CD14-positive monocyte (primary cell): ENCODE data around the gene TOMM40. TPM values are rescaled to one million over a fixed set of nuclear protein-coding genes. Genes with fewer than 3 reads are reported as not detected.
A peak's percentile ranks its signal among the peaks of the same experiment; 100 is the strongest.

Source experiments
- DNase-seq, 3 donors: peaks; one replicate each; pipeline ENCODE4 v3.0.0-alpha.2; 2011 to 2022
- H2AFZ ChIP-seq: 2 replicates; pipeline ENCODE4 v1.6.0; 2012; ENCODE audit warnings: mild to moderate bottlenecking, low read depth, low read length, inconsistent platforms; ENCODE audit not compliant: insufficient read depth, poor library complexity, severe bottlenecking
- H3K27ac ChIP-seq, 2 donors: 1 replicate in 1 of 2; 2 replicates in 1 of 2; pipeline ENCODE4 v1.5.1; 2012 to 2013; ENCODE audit warnings: low read length in 2 of 2, control low read depth in 1 of 2, inconsistent platforms in 1 of 2, low read depth in 1 of 2, mild to moderate bottlenecking in 1 of 2
- H3K27me3 ChIP-seq, 2 donors: one replicate each; pipeline versions ENCODE4 v1.6.0 to v1.6.1; 2011 to 2013; ENCODE audit warnings: low read length in 2 of 2; ENCODE audit not compliant: control insufficient read depth in 2 of 2, insufficient read depth in 2 of 2
- H3K36me3 ChIP-seq, 2 donors: replicated peaks in 1 of 2; 1 replicate in 1 of 2; 2 replicates in 1 of 2; pipeline versions ENCODE4 v1.5.1 to v1.6.1; 2012 to 2013; ENCODE audit warnings: low read length in 2 of 2, control low read depth in 1 of 2, inconsistent platforms in 1 of 2, mild to moderate bottlenecking in 1 of 2; ENCODE audit not compliant: insufficient read depth in 2 of 2, control insufficient read depth in 1 of 2
- H3K4me1 ChIP-seq, 2 donors: 1 replicate in 1 of 2; 2 replicates in 1 of 2; pipeline versions ENCODE4 v1.5.1 to v1.6.1; 2012 to 2013; ENCODE audit warnings: low read length in 2 of 2, control low read depth in 1 of 2, inconsistent platforms in 1 of 2, mild to moderate bottlenecking in 1 of 2, moderate library complexity in 1 of 2; ENCODE audit not compliant: insufficient read depth in 2 of 2, control insufficient read depth in 1 of 2
- H3K4me2 ChIP-seq: replicated peaks from 2 replicates; pipeline ENCODE3; 2012; ENCODE audit warnings: low read length, moderate library complexity, mild to moderate bottlenecking; ENCODE audit not compliant: poor library complexity, severe bottlenecking; ENCODE audit errors: extremely low read depth
- H3K4me3 ChIP-seq, 3 experiments: fragments of 200-600 bp in 1 of 3; sonication (generic) in 1 of 3; replicated peaks in 1 of 3; 1 replicate in 2 of 3; 2 replicates in 1 of 3; pipeline ENCODE4 v1.5.1; 2011 to 2013; ENCODE audit warnings: low read length in 3 of 3, mild to moderate bottlenecking in 3 of 3, control low read depth in 2 of 3, low read depth in 2 of 3, inconsistent platforms in 1 of 3, moderate library complexity in 1 of 3
- H3K79me2 ChIP-seq: 2 replicates; pipeline ENCODE4 v1.6.0; 2012; ENCODE audit warnings: mild to moderate bottlenecking, control low read depth, inconsistent platforms, low read length, moderate library complexity; ENCODE audit not compliant: insufficient read depth
- H3K9ac ChIP-seq: 2 replicates; pipeline ENCODE4 v1.6.0; 2017; ENCODE audit warnings: low read length, mild to moderate bottlenecking; ENCODE audit not compliant: insufficient read depth, poor library complexity, severe bottlenecking
- H3K9me3 ChIP-seq, 2 donors: replicated peaks in 1 of 2; 1 replicate in 1 of 2; 2 replicates in 1 of 2; pipeline versions ENCODE4 v1.5.1 to v1.6.1; 2012 to 2013; ENCODE audit warnings: low read length in 2 of 2, control low read depth in 1 of 2; ENCODE audit not compliant: control insufficient read depth in 1 of 2, insufficient read depth in 1 of 2
- H4K20me1 ChIP-seq: 2 replicates; pipeline ENCODE4 v1.6.0; 2012; ENCODE audit warnings: mild to moderate bottlenecking, low read length, control low read depth, moderate library complexity; ENCODE audit not compliant: insufficient read depth
- H3K27ac Mint-ChIP-seq, 7 donors: one replicate each; pipeline ENCODE4 v1.8.0; 2020; ENCODE audit warnings: mild to moderate bottlenecking in 7 of 7, mixed read lengths in 7 of 7, moderate library complexity in 6 of 7, inconsistent platforms in 2 of 7
- H3K27me3 Mint-ChIP-seq, 3 donors: one replicate each; pipeline ENCODE4 v1.8.0; 2021 to 2022; ENCODE audit warnings: low read depth in 3 of 3, mild to moderate bottlenecking in 3 of 3, mixed read lengths in 3 of 3, moderate library complexity in 3 of 3, inconsistent platforms in 1 of 3
- H3K36me3 Mint-ChIP-seq, 2 donors: one replicate each; pipeline ENCODE4 v1.8.0; 2020; ENCODE audit warnings: mixed read lengths in 2 of 2, inconsistent platforms in 1 of 2, mild to moderate bottlenecking in 1 of 2
- H3K4me1 Mint-ChIP-seq: one replicate; pipeline ENCODE4 v1.8.0; 2020; ENCODE audit warnings: mild to moderate bottlenecking, mixed read lengths
- H3K4me3 Mint-ChIP-seq, 2 donors: one replicate each; pipeline ENCODE4 v1.8.0; 2020; ENCODE audit warnings: mild to moderate bottlenecking in 2 of 2, mixed read lengths in 2 of 2, moderate library complexity in 1 of 2
- H3K9me3 Mint-ChIP-seq, 7 donors: one replicate each; pipeline ENCODE4 v1.8.0; 2020 to 2022; ENCODE audit warnings: mixed read lengths in 7 of 7, mild to moderate bottlenecking in 6 of 7, moderate library complexity in 6 of 7, inconsistent platforms in 2 of 7
- CTCF ChIP-seq: fragments of 200-600 bp; IDR thresholded peaks from one replicate; pipeline ENCODE4 v1.8.0; 2022; ENCODE audit warnings: antibody characterized with exemption, mild to moderate bottlenecking
- WGBS: methylation state at CpG from one replicate; pipeline ENCODE4 v1.1.5; 2013; ENCODE audit warnings: missing lambda C conversion rate; ENCODE audit not compliant: insufficient coverage; 5-methylcytosine and 5-hydroxymethylcytosine counted together
- intact Hi-C, 2 donors: fragments of 100-400 bp; cut with micrococcal nuclease; formaldehyde crosslinking; loops; one replicate each; pipeline versions ENCODE4 v1.15.0 to v1.15.1; 2023
- polyA plus RNA-seq, 3 donors: library from polyadenylated mRNA; depleted of rRNA in 1 of 3; unstranded in 2 of 3; stranded (reverse) in 1 of 3; fragments of 300-500 nt in 2 of 3; fragments of >200 nt in 1 of 3; fragmentation: Illumina TruSeq in 2 of 3; gene quantifications; 1 replicate in 2 of 3; 2 replicates in 1 of 3; pipeline ENCODE4 v1.2.3, GENCODE V29; 2012 to 2021

The TOMM40 gene
- polyA plus RNA-seq, 3 donors, result 15.0 to 25.4 (median 16.4) TPM

GRCh38 chr19:44883922-44884321 is 7.1 kb upstream of the TOMM40 start:
- Histone ChIP-seq H3K36me3 (peaks cover 0 to under 1% of the 10 kb centered on the region in 2 donors), H3K9ac (no peak overlapping the region), H3K27me3 (no peaks in the 10 kb centered on the region), H3K4me3 (no peak overlapping the region), H2AFZ (no peak overlapping the region), H3K4me1 (no peaks in the 10 kb centered on the region), H3K27ac (no peak overlapping the region), H3K9me3 (no peaks in the 10 kb centered on the region), H3K79me2 (no peaks in the 10 kb centered on the region), H3K4me2 (no peak overlapping the region), H4K20me1 (no peaks in the 10 kb centered on the region)
- Mint-ChIP-seq H3K27me3 (peaks cover 0 to 2% (median 1%) of the 10 kb centered on the region in 3 donors), H3K4me1 (no peaks in the 10 kb centered on the region), H3K36me3 (peaks cover 0 to 32% of the 10 kb centered on the region in 2 donors), H3K4me3 (no peak overlapping the region), H3K27ac (peak overlapping the region in 1 of 7 donors; percentile 32), H3K9me3 (no peaks in the 10 kb centered on the region)
- no peak for DNase-seq
- intact Hi-C loops, result no loop called here
- no peak for TF ChIP-seq CTCF
- WGBS, result no CpG with 5 or more reads among the region's 5 CpGs

- H3K9ac ChIP-seq, result no peak overlapping the region
- Mint-ChIP-seq H3K27ac (no peak overlapping the region), H3K4me3 (no peak overlapping the region), H3K9me3 (no peaks in the 10 kb centered on the region), H3K36me3 (peaks cover 0 to 29% of the 10 kb centered on the region in 2 donors), H3K4me1 (peaks cover under 1% of the 10 kb centered on the region), H3K27me3 (peaks cover 0 to 2% (median 1%) of the 10 kb centered on the region in 3 donors)
- no peak for TF ChIP-seq CTCF
- no peaks in the 10 kb centered on the region for H4K20me1 ChIP-seq
- 100% methylated on average over 2 of the region's 4 CpGs for WGBS
- no peaks in the 10 kb centered on the region for H3K27me3 ChIP-seq
- intact Hi-C loops, result no loop called here
- H3K4me3 ChIP-seq, result no peak overlapping the region
- DNase-seq, result no peak
- no peak overlapping the region for H2AFZ ChIP-seq
- H3K4me1 ChIP-seq, result peaks cover under 1 to 2% of the 10 kb centered on the region in 2 donors
- no peaks in the 10 kb centered on the region for H3K36me3 ChIP-seq
- no peak overlapping the region for H3K4me2 ChIP-seq
- H3K27ac ChIP-seq, result no peak overlapping the region
- no peaks in the 10 kb centered on the region for H3K79me2 ChIP-seq
- no peaks in the 10 kb centered on the region for H3K9me3 ChIP-seq
These were observed 6.5 kb upstream of the TOMM40 start for GRCh38 chr19:44884566-44884965.
